ENCODE data around the gene AK4.

The AK4 gene

GRCh38 chr1:65277605-65278347 lies 129.8 kb downstream of the AK4 start:
- DNase-seq (ENCODE audit: low read depth in 2 of 2) = no peak

GRCh38 chr1:65278376-65279069 lies 130.5 kb downstream of the AK4 start:
- no peak for DNase-seq (ENCODE audit: low read depth in 2 of 2)

- no peak for DNase-seq (ENCODE audit: low read depth in 2 of 2)
Measured at GRCh38 chr1:65279070-65279779, 131.2 kb downstream of the AK4 start.
